GM21529 (cell line): Measurements from ENCODE around the gene TAOK1.

ENCODE experiments used
- ATAC-seq: cut with Tn5 transposase; IDR thresholded peaks from one replicate; pipeline ENCODE4 v1.9.1; 2021; ENCODE audit not compliant: unreplicated experiment

TAOK1 gene

DNA sequence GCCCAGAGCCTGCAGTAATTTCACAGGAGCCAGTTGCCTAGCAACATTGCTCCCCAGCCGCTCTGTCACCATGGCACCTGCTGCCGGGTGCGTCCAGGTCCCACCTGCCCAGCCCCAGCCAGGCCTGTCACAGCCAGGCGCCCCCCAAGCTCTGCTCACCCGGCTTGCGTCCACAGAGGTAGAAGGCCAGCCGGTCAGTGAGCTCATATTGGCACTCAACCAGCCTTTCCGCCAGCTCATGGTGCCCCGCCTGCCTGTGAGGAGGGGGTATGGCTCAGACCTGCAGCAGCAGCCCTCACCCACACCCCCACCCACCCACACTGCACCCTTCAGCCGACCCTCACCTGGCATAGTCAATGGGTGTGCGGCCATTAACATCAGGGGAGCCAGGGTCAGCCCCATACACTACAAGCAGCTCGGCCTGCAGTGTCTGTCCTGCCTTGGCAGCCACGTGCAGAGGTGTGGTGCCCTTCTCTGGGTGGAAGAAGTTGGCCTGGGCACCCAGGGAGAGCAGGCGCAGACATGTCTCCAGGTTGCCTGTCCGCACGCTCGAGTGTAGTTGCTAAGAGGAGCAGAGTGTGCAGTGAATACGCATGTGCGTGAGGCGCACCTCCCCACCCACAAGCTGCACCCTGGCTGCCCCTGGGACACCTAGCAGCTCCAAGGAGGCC lies 191.6 kb downstream of the TAOK1 start:
- ATAC-seq = no peak

- no peak for ATAC-seq
These were observed 192.1 kb downstream of the TAOK1 start for GRCh38 chr17:29582254-29582765.

DNA sequence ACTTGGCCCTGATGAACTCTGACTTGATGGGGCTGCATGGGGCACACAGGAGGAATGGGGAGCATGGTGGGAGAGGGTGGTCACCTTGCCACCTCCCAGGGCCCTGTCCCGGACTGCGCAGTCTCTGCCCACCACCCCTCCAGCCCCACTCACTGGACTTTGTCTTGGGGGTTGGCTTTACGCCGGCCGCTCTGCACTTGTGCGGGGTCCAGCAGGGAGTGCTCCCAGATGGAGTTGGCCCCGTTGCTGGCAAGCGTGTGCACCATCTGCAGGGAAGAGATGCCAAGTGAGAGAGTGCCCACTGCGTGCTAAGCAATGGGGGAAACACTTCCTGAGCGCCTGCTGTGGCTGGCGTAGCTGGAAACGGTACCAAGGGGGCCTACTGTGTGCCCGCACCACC lies 192.6 kb downstream of the TAOK1 start:
- ATAC-seq = no peak

DNA sequence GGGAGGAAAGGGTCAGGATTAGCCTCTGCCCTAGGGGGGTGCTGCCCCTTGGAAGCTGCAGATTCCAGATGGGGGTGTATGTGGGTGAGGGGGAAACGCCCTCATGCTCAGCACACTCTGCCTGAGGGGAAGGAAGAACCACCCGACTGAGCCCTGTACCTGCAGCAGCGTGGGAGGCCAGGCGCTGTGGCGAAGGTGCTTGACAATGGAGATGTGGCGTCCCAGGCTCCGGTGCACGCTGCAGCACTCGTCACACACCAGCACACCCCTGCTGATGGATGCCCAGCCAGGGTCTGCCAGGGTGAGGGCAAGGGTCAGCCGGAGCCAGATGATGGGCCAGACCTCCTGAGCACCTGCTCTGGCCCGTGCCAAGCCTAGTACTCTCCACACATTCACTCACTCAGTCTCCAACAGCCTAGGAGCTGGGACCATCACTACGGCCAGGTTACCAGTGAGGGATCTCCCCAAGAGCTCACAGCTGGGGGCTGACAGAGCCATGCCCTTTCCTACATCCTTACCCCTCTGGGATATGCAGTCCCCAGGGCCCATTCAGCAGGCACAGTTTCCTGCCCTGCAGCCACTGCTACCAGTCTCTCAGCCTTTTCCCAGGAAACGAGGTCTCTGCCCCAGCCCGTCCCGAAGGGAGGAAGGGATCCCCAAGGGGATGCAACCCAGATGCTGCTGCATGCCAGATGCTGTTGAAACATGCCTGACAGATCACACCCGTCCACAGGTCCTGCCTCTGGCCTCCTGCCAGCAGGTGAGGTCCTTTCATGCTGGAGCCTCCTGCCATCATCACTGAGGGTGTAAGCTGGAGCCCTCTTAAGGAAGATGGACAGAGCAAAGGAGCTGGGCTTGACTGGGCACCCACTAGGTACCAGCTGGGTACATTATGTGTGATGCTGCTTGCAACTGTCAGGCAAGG lies 193.4 kb downstream of the TAOK1 start:
- ATAC-seq = no peak

GRCh38 chr17:29584452-29585079 lies 194.4 kb downstream of the TAOK1 start:
- ATAC-seq = no peak

GRCh38 chr17:29585080-29585751 lies 195.1 kb downstream of the TAOK1 start:
- ATAC-seq = no peak

DNA sequence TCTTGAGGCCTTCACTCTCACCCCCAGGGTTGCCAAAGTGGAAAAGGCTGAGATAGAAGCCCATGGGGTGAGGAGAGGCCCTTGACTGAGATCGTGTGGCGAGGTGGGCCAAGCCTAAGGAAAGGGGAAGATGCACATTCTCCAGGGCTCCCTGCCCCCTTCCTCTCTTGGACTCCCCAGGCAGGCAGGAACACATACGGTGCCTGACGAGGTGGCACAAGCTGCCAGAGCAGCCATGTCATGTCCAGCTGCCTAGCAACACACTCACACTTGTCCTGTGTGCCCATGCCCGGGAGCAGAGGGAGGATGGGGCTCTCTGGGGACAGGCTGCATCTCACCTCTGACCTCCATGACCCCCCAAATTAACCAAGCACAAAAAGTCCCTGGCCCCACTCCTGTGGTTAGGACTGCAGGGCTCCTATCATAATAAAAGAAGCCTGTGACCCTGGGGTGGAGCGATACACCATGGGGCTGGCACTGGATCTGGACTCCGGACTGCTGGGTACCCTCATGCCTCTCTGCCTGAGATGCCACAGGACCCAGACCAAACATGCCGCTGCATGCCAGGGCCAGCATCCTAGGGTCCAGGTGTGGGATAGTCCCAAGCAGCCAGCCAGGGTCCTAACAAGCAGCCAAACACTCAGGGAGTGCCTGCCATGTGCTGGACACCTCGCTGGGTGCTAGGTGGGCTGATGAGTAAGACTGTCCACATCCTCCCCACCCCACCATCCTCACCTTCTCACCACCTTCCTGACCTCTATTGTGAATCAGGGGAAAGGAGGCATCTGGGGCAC lies 196.7 kb downstream of the TAOK1 start:
- ATAC-seq = no peak

GRCh38 chr17:29587591-29587990 lies 197.4 kb downstream of the TAOK1 start:
- no peak for ATAC-seq

DNA sequence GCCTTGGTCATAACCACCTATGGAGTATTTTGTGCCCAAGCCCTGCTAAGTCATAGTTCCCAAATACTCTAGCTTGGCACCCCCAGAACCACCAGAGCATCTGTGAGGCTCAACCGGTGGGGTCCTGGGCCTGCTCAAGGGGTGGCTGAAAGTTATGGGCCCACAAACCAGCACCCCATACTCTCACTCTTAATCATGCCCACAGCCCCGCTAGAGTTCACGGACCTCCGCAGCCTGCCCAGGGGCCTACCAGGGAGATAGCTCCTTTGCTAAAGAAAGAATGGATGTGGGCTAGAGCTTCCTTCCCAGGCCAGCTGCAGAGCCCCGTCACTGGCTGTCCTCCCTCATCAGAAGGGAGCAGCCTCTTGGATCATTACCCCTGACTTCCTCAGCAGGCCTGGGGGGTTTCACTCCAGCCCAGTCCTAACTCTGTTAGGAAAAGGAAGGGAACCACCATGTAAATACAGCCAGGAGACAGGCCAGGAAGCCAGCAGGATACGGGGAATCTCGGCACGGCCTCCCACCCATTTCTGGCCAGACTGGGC lies 197.9 kb downstream of the TAOK1 start:
- ATAC-seq = no peak

- ATAC-seq = peak; percentile 11
These were observed 198.6 kb downstream of the TAOK1 start for GRCh38 chr17:29588562-29589411.

DNA sequence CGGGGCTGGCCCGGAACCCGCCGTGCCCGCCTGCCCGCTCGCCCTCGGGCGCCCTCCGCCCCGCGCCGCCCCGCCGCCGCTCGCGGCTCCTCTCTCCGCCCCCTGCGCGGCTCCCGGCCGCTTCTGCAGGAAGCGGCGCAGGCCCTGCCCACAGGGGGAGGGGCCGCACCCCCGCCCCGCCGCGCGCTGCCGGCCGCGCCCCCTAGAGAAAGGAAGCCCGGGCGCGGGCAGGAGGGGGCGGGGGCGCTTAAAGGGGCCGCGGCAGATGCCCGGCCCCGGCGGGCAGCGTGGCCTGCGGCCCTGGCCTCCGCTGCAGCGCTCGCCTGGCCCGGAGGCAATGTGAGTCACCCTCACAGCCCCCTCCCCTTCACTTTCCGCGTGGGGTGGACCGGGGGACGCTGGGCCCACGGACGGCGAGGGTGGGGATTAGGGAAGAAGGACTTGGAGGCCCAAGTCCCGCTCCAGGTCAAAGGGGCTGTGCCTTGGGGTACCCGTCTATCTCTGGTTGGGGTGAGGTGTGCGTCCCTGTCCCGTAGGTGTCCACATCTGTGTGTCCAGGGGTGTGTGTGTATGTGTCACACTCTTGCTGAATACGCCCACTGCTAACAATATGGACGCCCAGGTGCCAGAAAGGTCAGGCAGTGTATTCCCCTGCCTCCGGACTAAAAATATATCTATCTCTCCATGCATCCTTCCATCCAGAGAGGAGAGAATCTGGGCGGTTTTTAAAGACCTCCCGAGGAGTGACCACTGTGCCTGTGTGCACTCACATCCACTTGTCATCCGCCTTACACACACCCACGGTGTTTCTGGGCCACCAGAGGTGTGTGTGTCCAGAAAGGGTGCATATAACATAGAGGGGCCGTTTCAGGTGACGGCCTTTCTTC lies 199.6 kb downstream of the TAOK1 start, which contains the start of gene GIT1:
Gene GIT1, minus strand, starts transcription at position 125 of the 887 bp plus-strand sequence. CDS start 270 bp downstream, outside the sequence.
- peak; percentile 50 for ATAC-seq

DNA sequence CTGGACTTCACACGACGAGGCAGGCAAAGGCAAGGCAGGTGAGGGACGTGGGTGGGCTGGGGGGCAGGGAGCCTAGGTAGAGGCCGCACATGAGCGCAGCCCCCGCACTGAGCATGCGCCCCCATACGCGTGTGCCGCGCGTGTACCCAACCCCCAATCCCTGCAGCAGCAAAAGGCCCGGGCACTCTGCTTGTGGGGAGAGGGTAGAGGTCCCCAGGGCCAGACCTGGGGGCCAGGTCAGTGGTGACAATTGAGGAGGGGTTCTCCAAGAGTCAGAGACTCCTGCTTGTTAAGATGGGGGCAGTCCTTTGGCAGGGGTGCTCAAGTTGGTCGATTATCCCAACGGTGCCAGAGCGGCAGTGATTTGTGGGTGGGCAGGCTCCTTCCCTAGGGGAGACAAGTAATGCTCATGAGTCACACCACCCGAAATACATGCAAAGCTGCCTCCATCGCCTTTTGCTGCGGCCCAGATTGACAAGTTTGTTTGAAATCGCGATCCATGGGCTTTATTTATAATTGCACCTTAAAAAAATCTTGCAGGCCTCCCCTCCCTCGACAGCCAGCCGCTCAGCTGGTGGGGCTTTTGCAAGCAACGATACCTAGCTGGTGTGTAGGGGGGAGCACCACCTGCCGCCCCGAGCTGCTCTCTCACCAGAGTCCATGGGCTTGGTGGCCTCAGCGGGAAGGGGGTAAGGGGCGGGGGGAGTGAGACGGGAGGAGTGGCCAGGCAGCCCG lies 200.4 kb downstream of the TAOK1 start:
- no peak for ATAC-seq

DNA sequence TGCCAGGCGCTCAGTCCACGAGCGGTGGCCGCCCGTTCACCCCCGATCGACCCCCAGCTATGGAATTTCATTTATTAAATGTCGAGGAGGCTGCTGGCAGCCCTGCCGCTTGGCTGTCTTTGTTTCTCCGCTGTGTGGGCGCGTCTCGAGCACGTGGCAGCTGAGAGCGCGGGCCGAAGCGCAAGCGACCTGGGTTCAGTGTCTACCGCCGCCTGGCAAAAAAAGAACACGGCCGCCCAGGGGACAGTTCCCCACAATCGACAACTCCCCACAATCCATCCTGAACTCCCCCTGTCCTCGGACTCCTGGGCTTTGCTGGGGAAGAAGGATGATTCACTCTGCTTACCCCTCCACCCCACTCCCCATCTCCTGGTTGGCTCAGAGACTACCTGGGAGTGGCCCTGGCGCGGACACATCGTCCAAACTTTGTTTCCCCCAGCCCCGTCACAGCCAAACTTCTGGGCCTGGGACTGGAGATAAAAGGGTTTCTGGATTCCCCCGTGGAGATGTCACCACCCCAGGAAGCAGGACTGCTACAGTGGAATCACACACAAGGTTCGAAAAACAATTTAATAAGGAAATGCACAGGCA lies 201.1 kb downstream of the TAOK1 start:
- ATAC-seq = no peak

DNA sequence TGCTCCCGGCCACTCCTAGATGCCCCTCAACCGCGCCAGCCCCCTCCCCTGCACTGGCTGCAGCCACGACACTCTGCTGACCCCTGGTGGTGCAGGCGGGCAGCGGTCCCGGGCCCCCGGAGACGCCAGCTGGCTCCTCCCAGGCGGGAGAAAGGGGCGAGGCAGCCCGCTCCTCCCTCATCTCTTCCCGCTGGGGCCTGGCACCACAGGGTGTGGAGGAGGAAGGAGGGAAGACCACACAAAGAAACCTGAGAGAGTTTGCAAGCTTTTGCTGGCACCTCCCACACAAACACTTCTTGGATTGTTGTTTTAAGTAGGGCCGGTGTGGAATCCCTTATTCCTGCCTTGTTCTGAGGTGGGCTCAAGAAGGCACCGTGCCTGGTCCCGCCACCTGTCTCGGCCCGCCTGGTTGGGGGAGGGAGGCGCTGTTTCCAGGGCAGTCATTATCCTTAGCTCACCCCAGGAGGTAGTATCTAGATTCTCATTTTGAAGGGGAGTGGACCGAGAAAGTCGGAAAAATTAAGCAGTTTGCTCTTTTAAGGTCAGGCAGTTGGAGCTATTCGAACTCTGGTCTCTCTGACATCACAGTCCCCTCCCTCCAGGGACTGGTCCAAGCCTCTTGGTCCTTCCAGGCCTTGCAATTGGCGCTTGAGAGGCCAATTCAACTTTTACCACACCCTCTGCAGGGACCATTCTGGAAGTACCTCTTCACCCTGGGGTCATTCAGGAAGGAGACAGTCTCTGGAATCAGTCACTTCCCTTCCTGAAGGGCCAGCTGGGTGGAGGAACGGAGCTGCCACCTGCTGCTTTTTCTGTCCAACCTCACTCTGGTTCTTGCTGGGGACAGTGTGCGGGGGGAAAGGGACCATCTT lies 201.8 kb downstream of the TAOK1 start:
- peak; percentile 27 for ATAC-seq

GRCh38 chr17:29592850-29593551 lies 202.8 kb downstream of the TAOK1 start, which contains the start of gene ANKRD13B:
TSS of gene ANKRD13B (plus strand) at chr17:29593132. CDS start at chr17:29593622, 490 bp downstream.
- no peak for ATAC-seq
